Hippocampal formation (tissue), 2 donors: ENCODE measurements around the gene MAGI2.
"Not testable (repeated sequence)": the region's sequence is repeated elsewhere in the genome, so short reads cannot be mapped to it uniquely, and the experiment has no call there.

Experiments used
- DNase-seq, 2 donors: peaks; one replicate each; lab custom pipeline; 2025; lab: John Stamatoyannopoulos, UW

Gene MAGI2

DNA sequence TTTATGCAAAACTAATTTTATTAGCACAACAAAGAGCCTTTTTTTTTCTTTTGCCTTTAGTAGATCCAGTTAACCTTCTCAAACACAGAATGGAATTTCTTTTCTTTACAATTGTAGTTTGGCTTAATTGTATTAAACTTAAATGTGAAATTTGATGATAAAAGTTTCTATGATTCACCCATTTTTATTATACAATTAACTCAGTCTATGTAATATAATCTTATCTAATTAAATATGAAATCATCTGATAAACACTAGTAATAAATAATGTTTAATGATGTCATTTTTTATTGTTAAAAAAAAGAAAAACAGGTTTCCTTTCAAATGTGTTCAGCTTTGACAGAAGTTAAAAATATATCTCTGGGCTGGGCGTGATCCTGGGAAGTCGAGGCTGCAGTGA is 1095.8 kb downstream of the MAGI2 start:
- DNase-seq, result no peak

DNA sequence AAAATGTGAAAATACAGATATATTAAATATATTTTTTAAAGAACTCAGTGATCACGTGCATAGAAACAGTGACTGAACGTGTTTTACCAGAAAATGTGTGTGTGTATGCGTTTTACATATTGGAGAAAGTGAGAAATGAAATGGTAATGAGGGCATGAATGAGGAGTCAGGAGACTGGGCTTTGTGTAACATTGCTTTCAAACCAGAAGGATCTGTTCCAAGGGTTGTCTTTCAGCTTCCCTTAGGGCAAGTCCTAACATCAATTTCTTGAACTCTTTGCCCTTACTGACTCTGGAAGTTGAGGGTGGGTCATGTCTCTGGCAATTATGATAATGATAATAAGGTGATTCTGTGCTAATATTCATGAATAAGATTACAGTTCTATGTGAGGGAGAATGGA is 1097.6 kb downstream of the MAGI2 start:
- no peak for DNase-seq

DNA sequence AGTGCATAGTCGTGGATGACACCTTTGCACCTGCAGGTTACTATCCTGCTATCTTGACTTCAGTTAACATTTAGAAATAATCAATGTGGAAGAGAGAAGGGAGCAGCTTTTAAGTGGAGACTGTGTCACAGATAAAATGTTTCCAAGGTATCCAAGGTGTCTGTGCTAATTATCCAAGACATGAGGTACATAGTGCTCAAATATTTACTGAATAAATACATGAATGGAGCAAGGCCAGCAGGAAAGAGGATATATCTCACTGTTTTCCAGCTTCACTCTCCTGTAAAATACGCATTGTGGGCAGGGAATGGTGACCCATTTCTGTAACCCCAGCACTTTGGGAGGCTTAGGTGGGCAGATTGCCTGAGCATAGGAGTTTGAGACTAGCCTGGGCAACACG is 1102.5 kb downstream of the MAGI2 start:
- DNase-seq, result no peak

DNA sequence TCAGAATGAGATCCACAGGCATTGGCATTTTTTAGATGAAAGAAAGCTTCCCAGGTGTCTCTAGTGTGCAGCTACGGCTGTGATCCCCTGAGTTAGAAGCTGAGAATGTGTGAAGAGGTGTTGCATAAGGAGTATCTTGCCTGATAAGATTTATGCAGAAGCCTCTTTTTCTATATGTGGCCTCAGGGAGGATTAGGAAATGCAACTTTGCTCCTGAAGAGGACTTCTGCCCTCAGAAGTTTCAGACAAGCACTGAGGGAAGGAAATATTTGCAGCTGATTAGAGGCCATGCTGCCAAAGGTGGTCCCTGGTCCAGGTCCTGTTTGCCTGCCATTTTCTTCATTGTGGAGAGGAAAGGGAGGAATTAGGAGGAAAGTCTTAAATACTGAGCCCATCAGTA is 1103.1 kb downstream of the MAGI2 start:
- DNase-seq, result no peak

- DNase-seq, result no peak
Observed at GRCh38 chr7:78346827-78347226, 1106.6 kb downstream of the MAGI2 start.

DNA sequence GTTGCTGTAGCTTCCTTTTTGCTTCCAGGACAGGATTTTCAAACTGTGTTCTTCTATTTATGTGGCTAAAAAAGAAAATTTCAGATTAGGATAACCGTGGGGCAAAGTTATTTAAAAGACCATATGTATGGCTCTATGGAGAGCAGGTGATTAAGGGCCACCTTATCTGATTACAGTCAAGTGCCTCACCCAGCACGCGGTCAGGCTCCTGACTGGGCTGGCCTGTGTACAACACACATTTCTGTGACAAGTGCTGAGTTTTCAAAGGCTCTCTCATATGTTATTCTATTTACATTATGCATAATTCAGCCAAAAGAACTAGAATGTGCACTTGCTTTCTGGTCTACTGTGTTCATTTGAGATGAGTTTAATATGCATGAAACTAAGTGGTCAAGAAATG is 1107.5 kb downstream of the MAGI2 start:
- DNase-seq, result no peak

GRCh38 chr7:78345293-78345911 is 1108.1 kb downstream of the MAGI2 start:
- DNase-seq, result no peak

- no peak for DNase-seq
Observed at GRCh38 chr7:78334426-78334825, 1119.0 kb downstream of the MAGI2 start.

- DNase-seq, result no peak
Observed at GRCh38 chr7:78333530-78334425, 1119.7 kb downstream of the MAGI2 start.

DNA sequence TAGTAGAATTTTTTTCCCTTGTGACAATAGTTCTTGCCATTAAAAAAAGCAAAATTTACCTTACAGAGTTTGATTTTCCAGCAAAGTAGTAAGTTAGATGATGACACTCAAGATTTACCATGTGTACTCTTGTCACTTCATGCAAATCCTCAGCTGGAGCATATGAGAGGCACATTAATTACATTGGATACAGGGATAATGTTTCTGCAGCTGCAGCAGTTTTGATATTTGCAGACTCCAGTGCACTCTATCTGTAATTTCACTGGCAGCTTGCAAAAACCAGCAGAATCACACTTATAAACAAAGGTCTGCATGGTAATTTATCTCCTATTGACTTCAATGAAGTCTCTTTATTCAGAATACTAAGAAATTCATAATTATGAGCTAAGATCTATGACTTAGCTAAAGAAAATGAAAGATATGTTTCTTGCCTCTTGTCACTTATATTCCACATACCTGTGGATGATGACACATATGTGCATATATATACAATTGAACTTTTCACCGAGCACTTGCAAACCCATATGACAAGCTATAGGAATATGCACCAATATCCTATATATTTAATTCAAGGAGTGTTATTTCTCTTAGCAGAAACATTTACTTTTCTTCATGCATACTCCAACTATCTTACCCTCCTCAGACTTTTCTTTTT is 1124.3 kb downstream of the MAGI2 start:
- DNase-seq, result no peak

DNA sequence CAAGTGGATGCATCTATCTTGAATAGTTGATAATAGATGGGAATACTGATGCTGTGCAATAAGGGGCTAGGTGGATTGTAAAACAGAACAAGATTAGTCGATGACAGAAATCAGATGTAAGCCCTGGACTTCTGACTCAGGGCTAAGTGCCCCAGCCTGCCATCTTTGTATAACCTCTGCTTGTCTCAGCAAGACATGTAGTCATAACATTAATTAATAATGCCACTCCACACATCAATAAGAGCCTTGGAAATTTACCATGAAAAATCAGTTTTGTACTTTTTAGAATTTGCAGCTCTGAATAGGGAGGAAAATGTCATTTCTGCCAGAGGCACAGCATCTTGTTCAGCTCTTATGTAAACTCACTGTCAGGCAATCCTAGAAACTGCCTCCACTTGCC is 1125.7 kb downstream of the MAGI2 start:
- no peak for DNase-seq

DNA sequence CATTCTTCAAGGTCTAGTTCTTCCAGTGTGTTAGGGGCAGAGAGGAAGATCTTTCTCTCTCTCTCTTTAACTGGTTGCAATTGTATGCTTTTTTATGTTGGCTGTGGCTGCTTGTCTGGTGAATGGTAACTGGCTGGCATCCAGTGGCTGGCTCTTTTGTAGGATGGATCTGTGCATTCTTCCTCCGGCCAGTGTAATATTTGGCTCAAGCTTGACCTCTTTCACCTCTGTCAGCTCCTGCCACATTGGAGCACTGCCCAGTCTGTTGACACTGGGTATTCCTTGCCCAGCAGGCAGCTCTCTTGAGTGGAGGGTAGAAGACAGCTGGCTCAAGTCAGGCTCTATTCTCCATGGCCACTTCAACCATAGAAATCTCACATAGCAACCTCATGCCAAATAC is 1126.6 kb downstream of the MAGI2 start:
- peak; percentile 17 to 35 for DNase-seq

GRCh38 chr7:78326189-78326588 is 1127.3 kb downstream of the MAGI2 start:
- DNase-seq, result no peak

GRCh38 chr7:78323118-78323517 is 1130.3 kb downstream of the MAGI2 start:
- DNase-seq, result no peak

- DNase-seq, result not testable (repeated sequence)
Observed at GRCh38 chr7:78322231-78322630, 1131.2 kb downstream of the MAGI2 start.

GRCh38 chr7:78317371-78317770 is 1136.1 kb downstream of the MAGI2 start:
- DNase-seq, result no peak

GRCh38 chr7:78316110-78316509 is 1137.4 kb downstream of the MAGI2 start:
- DNase-seq, result no peak

GRCh38 chr7:78315119-78315518 is 1138.3 kb downstream of the MAGI2 start:
- no peak for DNase-seq

- DNase-seq, result no peak
Observed at GRCh38 chr7:78311181-78311580, 1142.3 kb downstream of the MAGI2 start.

- DNase-seq, result no peak
Observed at GRCh38 chr7:78307892-78308291, 1145.6 kb downstream of the MAGI2 start.

- DNase-seq, result no peak
Observed at GRCh38 chr7:78306634-78307033, 1146.8 kb downstream of the MAGI2 start.

DNA sequence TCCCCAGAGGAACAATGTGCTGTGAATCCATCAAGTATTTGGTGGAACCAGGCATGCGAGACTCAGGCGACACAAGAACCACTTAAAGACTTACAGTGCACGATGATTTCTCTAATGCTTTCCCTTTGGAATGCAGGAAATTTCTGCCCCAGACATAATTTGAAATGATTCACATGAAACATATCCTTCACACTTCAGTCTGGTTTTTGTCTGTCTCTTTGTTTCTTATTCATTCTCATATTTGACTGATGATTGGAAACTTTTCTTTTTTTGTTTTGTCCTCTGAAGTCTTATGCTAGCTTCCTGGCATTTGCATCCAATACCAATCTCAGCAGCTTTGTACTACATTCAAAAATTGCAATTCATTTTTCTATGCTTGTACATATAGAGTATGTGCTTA is 1152.1 kb downstream of the MAGI2 start:
- no peak for DNase-seq

DNA sequence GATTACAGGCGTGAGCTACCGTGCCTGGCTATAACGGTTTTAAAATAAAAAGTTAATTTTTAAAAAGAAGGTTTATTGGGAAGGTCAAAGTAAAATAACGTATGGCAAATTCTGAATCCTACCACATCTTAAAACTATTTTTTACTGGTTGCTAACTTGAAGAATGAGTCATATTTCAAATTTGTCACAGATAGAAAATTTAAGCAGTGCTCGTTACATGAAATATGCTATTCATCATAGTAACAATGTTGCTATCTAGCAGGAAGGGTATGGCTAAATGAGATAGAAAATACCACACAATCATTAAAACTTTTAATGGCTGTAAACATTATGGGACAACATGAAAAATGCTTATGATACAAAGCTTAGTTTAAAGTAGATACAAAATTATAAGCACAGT is 1154.4 kb downstream of the MAGI2 start:
- DNase-seq, result no peak
